SK-N-SH (cell line): ENCODE data around the gene ZSCAN25. TPM values are rescaled to one million over a fixed set of nuclear protein-coding genes. Genes with fewer than 3 reads are reported as not detected.

ENCODE experiments used
- CTCF ChIA-PET: fragments of 300-600, 350-600 bp; formaldehyde crosslinking; extraction: SDS; loops from one replicate; lab custom pipeline; 2021; lab: Yijun Ruan, JAX
- POLR2A ChIA-PET: fragments of 350-600 bp; sonication (Branson Sonifier 250); formaldehyde crosslinking; extraction: SDS; loops from one replicate; lab custom pipeline; 2020; ENCODE audit warnings: antibody characterized with exemption, inconsistent platforms; lab: Yijun Ruan, JAX
- DNase-seq: peaks from one replicate; pipeline ENCODE4 v3.0.0; 2012
- H2AFZ ChIP-seq: fragments of 200-600 bp; sonication (generic); 2 replicates; pipeline ENCODE4 v1.8.1; 2016; ENCODE audit warnings: antibody characterized with exemption, mild to moderate bottlenecking, low read depth
- H3F3A ChIP-seq: fragments of 200-600 bp; sonication (generic); replicated peaks from 2 replicates; pipeline ENCODE3; 2016; ENCODE audit warnings: antibody characterized with exemption, mild to moderate bottlenecking; ENCODE audit not compliant: insufficient read depth
- H3K27ac ChIP-seq, 2 experiments: fragments of 200-500 bp in 1 of 2; fragments of 200-600 bp in 1 of 2; sonication (Bioruptor generic) in 1 of 2; sonication (generic), shearing (Covaris generic) in 1 of 2; 2 replicates each; pipeline versions ENCODE4 v1.5.1 to v1.6.1; 2014 to 2016; ENCODE audit warnings: low read depth in 2 of 2, inconsistent platforms in 1 of 2, low read length in 1 of 2, mild to moderate bottlenecking in 1 of 2, mixed read lengths in 1 of 2
- H3K27me3 ChIP-seq: fragments of 200-600 bp; sonication (generic), shearing (Covaris generic); 2 replicates; pipeline ENCODE4 v1.6.1; 2016; ENCODE audit warnings: mixed run types; ENCODE audit not compliant: insufficient read depth
- H3K36me3 ChIP-seq, 2 experiments: fragments of 200-500 bp in 1 of 2; fragments of 200-600 bp in 1 of 2; sonication (Bioruptor generic) in 1 of 2; sonication (generic) in 1 of 2; replicated peaks in 1 of 2; 2 replicates each; pipeline versions ENCODE3 to v1.5.1; 2014 to 2016; ENCODE audit warnings: low read length in 1 of 2, mild to moderate bottlenecking in 1 of 2; ENCODE audit not compliant: insufficient read depth in 2 of 2, control insufficient read depth in 1 of 2
- H3K4me1 ChIP-seq, 2 experiments: fragments of 200-500 bp in 1 of 2; fragments of 200-600 bp in 1 of 2; sonication (Bioruptor generic) in 1 of 2; sonication (generic), shearing (Covaris generic) in 1 of 2; 2 replicates each; pipeline versions ENCODE4 v1.5.1 to v1.6.1; 2014 to 2016; ENCODE audit warnings: low read depth in 1 of 2, low read length in 1 of 2, mixed run types in 1 of 2; ENCODE audit not compliant: insufficient read depth in 2 of 2, control insufficient read depth in 1 of 2
- H3K4me2 ChIP-seq: fragments of 200-600 bp; sonication (generic), shearing (Covaris generic); 2 replicates; pipeline ENCODE4 v1.6.1; 2017; ENCODE audit warnings: mixed run types
- H3K4me3 ChIP-seq, 2 experiments: fragments of 200-500 bp in 1 of 2; fragments of 200-600 bp in 1 of 2; sonication (Bioruptor generic) in 1 of 2; sonication (generic), shearing (Covaris generic) in 1 of 2; 2 replicates each; pipeline versions ENCODE4 v1.5.1 to v1.8.1; 2014 to 2016; ENCODE audit warnings: low read depth in 2 of 2, inconsistent platforms in 1 of 2, low read length in 1 of 2, mild to moderate bottlenecking in 1 of 2, mixed read lengths in 1 of 2, moderate library complexity in 1 of 2
- H3K79me2 ChIP-seq: fragments of 200-600 bp; sonication (generic); 2 replicates; pipeline ENCODE4 v1.8.1; 2017; ENCODE audit warnings: mild to moderate bottlenecking; ENCODE audit not compliant: insufficient read depth
- H3K9ac ChIP-seq: fragments of 200-600 bp; sonication (generic); 2 replicates; pipeline ENCODE4 v1.6.1; 2017; ENCODE audit warnings: mixed run types
- H3K9me2 ChIP-seq: fragments of 200-600 bp; sonication (generic); 2 replicates; pipeline ENCODE4 v1.6.1; 2017; ENCODE audit warnings: mixed run types
- H3K9me3 ChIP-seq: fragments of 200-600 bp; sonication (generic); 2 replicates; pipeline ENCODE4 v1.6.1; 2017; ENCODE audit warnings: mixed run types, mild to moderate bottlenecking, moderate library complexity
- H4K20me1 ChIP-seq: fragments of 200-600 bp; sonication (generic); 2 replicates; pipeline ENCODE4 v1.6.1; 2017; ENCODE audit warnings: mild to moderate bottlenecking, mixed run types; ENCODE audit not compliant: insufficient read depth
- ELF1 ChIP-seq: IDR thresholded peaks from 2 replicates; pipeline ENCODE4 v1.4.0; 2012
- EP300 ChIP-seq, 2 experiments: IDR thresholded peaks; 2 replicates each; pipeline versions ENCODE4 v1.4.0 to v1.6.1; 2012; ENCODE audit warnings: borderline replicate concordance in 1 of 2, low read depth in 1 of 2, low read length in 1 of 2
- GABPA ChIP-seq: IDR thresholded peaks from 2 replicates; pipeline ENCODE4 v1.4.0; 2012; ENCODE audit warnings: low read depth, mild to moderate bottlenecking
- IRF3 ChIP-seq: fragments of 150-350 bp; IDR thresholded peaks from 2 replicates; pipeline ENCODE4 v1.6.1; 2016; ENCODE audit warnings: mild to moderate bottlenecking, low read depth, low read length
- MAX ChIP-seq: IDR thresholded peaks from 2 replicates; pipeline ENCODE4 v1.4.0; 2012; ENCODE audit warnings: low read depth
- NRF1 ChIP-seq: IDR thresholded peaks from 2 replicates; pipeline ENCODE4 v1.6.1; 2012; ENCODE audit warnings: low read depth, mild to moderate bottlenecking, low read length
- RXRA ChIP-seq: IDR thresholded peaks from 2 replicates; pipeline ENCODE4 v1.4.0; 2012; ENCODE audit warnings: low read depth, mild to moderate bottlenecking, borderline replicate concordance
- SIN3A ChIP-seq: IDR thresholded peaks from 2 replicates; pipeline ENCODE4 v1.6.1; 2012; ENCODE audit warnings: low read depth, mild to moderate bottlenecking, low read length, moderate library complexity, borderline replicate concordance
- USF2 ChIP-seq: fragments of 150-350 bp; IDR thresholded peaks from 2 replicates; pipeline ENCODE4 v1.6.1; 2017; ENCODE audit warnings: antibody characterized with exemption, low read length, low read depth, borderline replicate concordance
- YY1 ChIP-seq: IDR thresholded peaks from 2 replicates; pipeline ENCODE4 v1.4.0; 2012; ENCODE audit warnings: low read depth, mild to moderate bottlenecking
- WGBS: methylation state at CpG from one replicate; pipeline ENCODE4 v1.1.6; 2017; ENCODE audit warnings: low lambda C conversion rate; 5-methylcytosine and 5-hydroxymethylcytosine counted together
- polyA plus RNA-seq, 3 experiments: library from polyadenylated mRNA; depleted of rRNA; stranded (reverse); fragments of >200 nt; gene quantifications; 2 replicates each; pipeline ENCODE4 v1.2.3, GENCODE V29; 2012
- TF ChIP-seq, protein P1 (sequence below): IDR thresholded peaks from 2 replicates; pipeline ENCODE4 v1.4.0; 2012; ENCODE audit warnings: low read depth, borderline replicate concordance
- TF ChIP-seq, protein P2 (sequence below): IDR thresholded peaks from 2 replicates; pipeline ENCODE4 v1.6.1; 2012; ENCODE audit warnings: mild to moderate bottlenecking, low read depth, low read length, moderate library complexity
- TF ChIP-seq, protein P3 (sequence below): IDR thresholded peaks from 2 replicates; pipeline ENCODE4; 2012

ZSCAN25 gene
- polyA plus RNA-seq, 1 of the 3 experiments (the other 2 are of a cell fraction): 14.9 TPM

- Histone ChIP-seq H3F3A (no peaks in the 10 kb centered on the region), H3K9me3 (no peaks in the 10 kb centered on the region), H4K20me1 (no peaks in the 10 kb centered on the region), H3K79me2 (no peaks in the 10 kb centered on the region), H3K27me3 (no peaks in the 10 kb centered on the region), H3K36me3 (no peaks in the 10 kb centered on the region), H2AFZ (no peak overlapping the region), H3K4me1 (peaks cover 0 to 5% of the 10 kb centered on the region in 2 experiments; a peak in 1 of 4 replicates), H3K4me2 (no peak overlapping the region), H3K27ac (no peak overlapping the region), H3K9ac (no peak overlapping the region), H3K9me2 (no peaks in the 10 kb centered on the region), H3K4me3 (no peak overlapping the region)
- TF ChIP-seq, protein P1, sequence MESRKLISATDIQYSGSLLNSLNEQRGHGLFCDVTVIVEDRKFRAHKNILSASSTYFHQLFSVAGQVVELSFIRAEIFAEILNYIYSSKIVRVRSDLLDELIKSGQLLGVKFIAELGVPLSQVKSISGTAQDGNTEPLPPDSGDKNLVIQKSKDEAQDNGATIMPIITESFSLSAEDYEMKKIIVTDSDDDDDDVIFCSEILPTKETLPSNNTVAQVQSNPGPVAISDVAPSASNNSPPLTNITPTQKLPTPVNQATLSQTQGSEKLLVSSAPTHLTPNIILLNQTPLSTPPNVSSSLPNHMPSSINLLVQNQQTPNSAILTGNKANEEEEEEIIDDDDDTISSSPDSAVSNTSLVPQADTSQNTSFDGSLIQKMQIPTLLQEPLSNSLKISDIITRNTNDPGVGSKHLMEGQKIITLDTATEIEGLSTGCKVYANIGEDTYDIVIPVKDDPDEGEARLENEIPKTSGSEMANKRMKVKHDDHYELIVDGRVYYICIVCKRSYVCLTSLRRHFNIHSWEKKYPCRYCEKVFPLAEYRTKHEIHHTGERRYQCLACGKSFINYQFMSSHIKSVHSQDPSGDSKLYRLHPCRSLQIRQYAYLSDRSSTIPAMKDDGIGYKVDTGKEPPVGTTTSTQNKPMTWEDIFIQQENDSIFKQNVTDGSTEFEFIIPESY: no peak
- TF ChIP-seq EP300 (IDR thresholded peaks at IDR 0.05; ENCODE audit: borderline replicate concordance in 1 of 2, low read depth in 1 of 2, low read length in 1 of 2) (no peak), MAX (no peak), GABPA (no peak), USF2 (no peak)
- TF ChIP-seq, protein P2, sequence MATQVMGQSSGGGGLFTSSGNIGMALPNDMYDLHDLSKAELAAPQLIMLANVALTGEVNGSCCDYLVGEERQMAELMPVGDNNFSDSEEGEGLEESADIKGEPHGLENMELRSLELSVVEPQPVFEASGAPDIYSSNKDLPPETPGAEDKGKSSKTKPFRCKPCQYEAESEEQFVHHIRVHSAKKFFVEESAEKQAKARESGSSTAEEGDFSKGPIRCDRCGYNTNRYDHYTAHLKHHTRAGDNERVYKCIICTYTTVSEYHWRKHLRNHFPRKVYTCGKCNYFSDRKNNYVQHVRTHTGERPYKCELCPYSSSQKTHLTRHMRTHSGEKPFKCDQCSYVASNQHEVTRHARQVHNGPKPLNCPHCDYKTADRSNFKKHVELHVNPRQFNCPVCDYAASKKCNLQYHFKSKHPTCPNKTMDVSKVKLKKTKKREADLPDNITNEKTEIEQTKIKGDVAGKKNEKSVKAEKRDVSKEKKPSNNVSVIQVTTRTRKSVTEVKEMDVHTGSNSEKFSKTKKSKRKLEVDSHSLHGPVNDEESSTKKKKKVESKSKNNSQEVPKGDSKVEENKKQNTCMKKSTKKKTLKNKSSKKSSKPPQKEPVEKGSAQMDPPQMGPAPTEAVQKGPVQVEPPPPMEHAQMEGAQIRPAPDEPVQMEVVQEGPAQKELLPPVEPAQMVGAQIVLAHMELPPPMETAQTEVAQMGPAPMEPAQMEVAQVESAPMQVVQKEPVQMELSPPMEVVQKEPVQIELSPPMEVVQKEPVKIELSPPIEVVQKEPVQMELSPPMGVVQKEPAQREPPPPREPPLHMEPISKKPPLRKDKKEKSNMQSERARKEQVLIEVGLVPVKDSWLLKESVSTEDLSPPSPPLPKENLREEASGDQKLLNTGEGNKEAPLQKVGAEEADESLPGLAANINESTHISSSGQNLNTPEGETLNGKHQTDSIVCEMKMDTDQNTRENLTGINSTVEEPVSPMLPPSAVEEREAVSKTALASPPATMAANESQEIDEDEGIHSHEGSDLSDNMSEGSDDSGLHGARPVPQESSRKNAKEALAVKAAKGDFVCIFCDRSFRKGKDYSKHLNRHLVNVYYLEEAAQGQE: no peak
- no peak for DNase-seq
- CTCF ChIA-PET: no interaction called here
- WGBS: 56% methylated on average over 2 of the region's 2 CpGs
- POLR2A ChIA-PET: no interaction called here
Measured at GRCh38 chr7:99677648-99678045, 60.9 kb downstream of the ZSCAN25 start.

GRCh38 chr7:99679032-99679399, 62.3 kb downstream of the ZSCAN25 start:
- DNase-seq: no peak
- no peak overlapping the region for H3K27ac ChIP-seq
- WGBS: 14% methylated on average over 4 of the region's 4 CpGs
- TF ChIP-seq NRF1: no peak
- TF ChIP-seq YY1: no peak
- no peak for TF ChIP-seq ELF1
- TF ChIP-seq IRF3: no peak
- no peak for TF ChIP-seq RXRA
- TF ChIP-seq, protein P1: no peak
- no peak for TF ChIP-seq SIN3A
- TF ChIP-seq, protein P3, sequence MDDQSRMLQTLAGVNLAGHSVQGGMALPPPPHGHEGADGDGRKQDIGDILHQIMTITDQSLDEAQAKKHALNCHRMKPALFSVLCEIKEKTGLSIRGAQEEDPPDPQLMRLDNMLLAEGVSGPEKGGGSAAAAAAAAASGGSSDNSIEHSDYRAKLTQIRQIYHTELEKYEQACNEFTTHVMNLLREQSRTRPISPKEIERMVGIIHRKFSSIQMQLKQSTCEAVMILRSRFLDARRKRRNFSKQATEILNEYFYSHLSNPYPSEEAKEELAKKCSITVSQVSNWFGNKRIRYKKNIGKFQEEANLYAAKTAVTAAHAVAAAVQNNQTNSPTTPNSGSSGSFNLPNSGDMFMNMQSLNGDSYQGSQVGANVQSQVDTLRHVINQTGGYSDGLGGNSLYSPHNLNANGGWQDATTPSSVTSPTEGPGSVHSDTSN: no peak
- TF ChIP-seq USF2: no peak

More at GRCh38 chr7:99679032-99679399, 62.3 kb downstream of the ZSCAN25 start:
- Histone ChIP-seq H3K9me2 (no peaks in the 10 kb centered on the region), H3K4me2 (peak overlapping the region; percentile 21), H3K4me3 (peak overlapping the region in 1 of 2 experiments; percentile 18; a peak in 1 of 4 replicates), H3K4me1 (peaks cover 0 to 5% of the 10 kb centered on the region in 2 experiments; a peak in 1 of 4 replicates), H3K79me2 (no peaks in the 10 kb centered on the region), H3K27me3 (no peaks in the 10 kb centered on the region), H2AFZ (no peak overlapping the region), H3F3A (no peaks in the 10 kb centered on the region), H3K9ac (no peak overlapping the region), H3K9me3 (no peaks in the 10 kb centered on the region), H4K20me1 (no peaks in the 10 kb centered on the region), H3K36me3 (no peaks in the 10 kb centered on the region)
- ChIA-PET POLR2A (no interaction called here), CTCF (interaction anchor here (1.3 to 1.4 kb wide), 2 partner anchors 47 to 63 kb away, joined by 3 to 5 read pairs; partner anchors contain the start of gene ZSCAN25)
